Effector memory CD4-positive, alpha-beta T cell (primary cell): ENCODE results near the gene DMC1.
"Not testable (repeated sequence)": the region's sequence is repeated elsewhere in the genome, so short reads cannot be mapped to it uniquely, and the experiment has no call there.

Source experiments
- DNase-seq, 3 donors: peaks; one replicate each; pipeline ENCODE4 v3.0.0-alpha.2; 2020
- H3K27ac ChIP-seq: 2 replicates; pipeline ENCODE4 v1.7.0; 2013; ENCODE audit warnings: mild to moderate bottlenecking, low read length, moderate library complexity; ENCODE audit not compliant: insufficient read depth, poor library complexity, severe bottlenecking
- H3K27me3 ChIP-seq: replicated peaks from 2 replicates; pipeline ENCODE4 v1.7.0; 2013; ENCODE audit warnings: mild to moderate bottlenecking, low read length; ENCODE audit not compliant: insufficient read depth, control insufficient read depth, poor library complexity, severe bottlenecking
- H3K36me3 ChIP-seq: 2 replicates; pipeline ENCODE4 v1.7.0; 2013; ENCODE audit warnings: mild to moderate bottlenecking, low read length, moderate library complexity; ENCODE audit not compliant: control insufficient read depth, insufficient read depth
- H3K4me1 ChIP-seq: 2 replicates; pipeline ENCODE4 v1.7.0; 2013; ENCODE audit warnings: low read length, mild to moderate bottlenecking; ENCODE audit not compliant: control insufficient read depth, insufficient read depth, poor library complexity, severe bottlenecking
- H3K4me3 ChIP-seq: 2 replicates; pipeline ENCODE4 v1.7.0; 2013; ENCODE audit warnings: low read length, low read depth, mild to moderate bottlenecking; ENCODE audit not compliant: insufficient read depth, poor library complexity, severe bottlenecking
- H3K9me3 ChIP-seq: 2 replicates; pipeline ENCODE4 v1.7.0; 2013; ENCODE audit warnings: mild to moderate bottlenecking, low read length, moderate library complexity; ENCODE audit not compliant: control insufficient read depth
- total RNA-seq, 3 donors: gene quantifications; one replicate each; lab custom pipeline; 2026; lab: John Stamatoyannopoulos, UW

DMC1 gene, protein sequence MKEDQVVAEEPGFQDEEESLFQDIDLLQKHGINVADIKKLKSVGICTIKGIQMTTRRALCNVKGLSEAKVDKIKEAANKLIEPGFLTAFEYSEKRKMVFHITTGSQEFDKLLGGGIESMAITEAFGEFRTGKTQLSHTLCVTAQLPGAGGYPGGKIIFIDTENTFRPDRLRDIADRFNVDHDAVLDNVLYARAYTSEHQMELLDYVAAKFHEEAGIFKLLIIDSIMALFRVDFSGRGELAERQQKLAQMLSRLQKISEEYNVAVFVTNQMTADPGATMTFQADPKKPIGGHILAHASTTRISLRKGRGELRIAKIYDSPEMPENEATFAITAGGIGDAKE
- 0.26 to 0.52 (median 0.39) reads per million in 3 donors for total RNA-seq

DNA sequence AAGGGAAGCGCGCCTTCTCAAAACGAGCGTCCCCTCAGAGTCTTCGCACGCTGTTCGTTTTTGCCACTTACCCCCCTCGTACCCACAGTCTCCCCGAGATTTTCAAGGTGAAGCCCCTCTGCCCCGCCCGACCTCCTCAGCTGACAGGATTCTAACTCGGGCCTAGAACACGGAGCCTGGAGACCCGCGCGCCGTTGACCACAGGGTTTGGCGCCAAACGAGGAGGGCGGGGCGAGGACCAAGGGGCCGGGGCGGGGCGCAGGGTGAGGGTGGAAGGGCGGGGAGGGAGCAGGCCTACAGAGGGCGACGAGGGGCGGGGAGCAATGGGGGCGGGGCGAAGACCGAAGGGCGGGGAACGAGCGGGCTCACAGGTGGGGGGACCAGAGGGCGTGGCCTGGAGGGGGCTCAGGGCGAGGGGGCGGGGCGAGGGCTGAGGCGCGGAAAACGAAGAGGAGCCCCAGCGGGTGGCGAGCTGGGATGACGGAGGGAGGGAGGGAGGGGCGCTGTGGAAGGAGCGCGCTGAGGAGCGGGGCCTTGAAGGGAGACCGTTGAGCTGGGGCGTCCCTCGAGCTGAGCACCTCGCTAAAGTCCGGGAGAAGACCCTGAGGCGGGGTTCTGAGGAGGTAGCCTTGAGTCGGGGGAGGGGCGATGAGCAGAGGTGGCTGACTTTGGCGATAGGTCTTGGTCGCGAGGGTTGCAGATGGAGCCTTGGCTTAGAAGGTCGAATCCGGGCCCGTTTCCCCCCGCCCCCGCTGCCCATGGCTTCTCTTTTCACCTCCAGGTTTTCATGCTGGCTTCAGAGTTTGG is at the start of gene DMC1:
TSS of gene DMC1 (minus strand) at position 212 of the 807 bp plus-strand sequence. CDS start 1,927 bp downstream, outside the sequence.
- DNase-seq, result peak; percentile 95 to 98 (median 95)

DNA sequence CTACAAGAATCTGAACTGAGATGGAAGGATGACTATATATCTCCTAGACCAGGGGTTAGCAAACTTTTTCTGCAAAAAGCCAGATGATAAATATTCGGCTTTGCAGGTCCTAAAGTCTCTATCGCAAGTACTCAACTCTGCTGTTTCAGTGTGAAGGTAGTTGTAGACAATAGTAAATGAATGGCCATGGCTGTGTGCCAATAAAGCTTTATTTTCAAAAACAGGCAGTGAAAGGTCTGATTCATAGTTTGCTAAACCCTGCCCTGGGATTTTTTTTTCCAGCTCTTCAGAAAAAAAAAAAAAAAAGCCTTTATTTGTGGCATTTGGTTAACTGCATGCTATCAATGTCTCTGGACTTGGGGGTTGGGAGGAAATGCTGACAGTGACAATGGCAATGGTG is 48.7 kb upstream of the DMC1 start:
- Histone ChIP-seq H3K4me3 (no peak overlapping the region), H3K36me3 (no peaks in the 10 kb centered on the region), H3K9me3 (peaks cover 8% of the 10 kb centered on the region), H3K27me3 (no peaks in the 10 kb centered on the region), H3K4me1 (no peaks in the 10 kb centered on the region), H3K27ac (no peak overlapping the region)
- DNase-seq, result no peak

More for the DNA sequence above, at the start of gene DMC1:
- Histone ChIP-seq H3K27me3 (no peaks in the 10 kb centered on the region), H3K4me3 (peak within 1 kb of the TSS; percentile 69), H3K36me3 (no peaks in the 10 kb centered on the region), H3K4me1 (peaks cover 12% of the 10 kb centered on the region), H3K9me3 (no peaks in the 10 kb centered on the region), H3K27ac (peak within 1 kb of the TSS; percentile 54)

DNA sequence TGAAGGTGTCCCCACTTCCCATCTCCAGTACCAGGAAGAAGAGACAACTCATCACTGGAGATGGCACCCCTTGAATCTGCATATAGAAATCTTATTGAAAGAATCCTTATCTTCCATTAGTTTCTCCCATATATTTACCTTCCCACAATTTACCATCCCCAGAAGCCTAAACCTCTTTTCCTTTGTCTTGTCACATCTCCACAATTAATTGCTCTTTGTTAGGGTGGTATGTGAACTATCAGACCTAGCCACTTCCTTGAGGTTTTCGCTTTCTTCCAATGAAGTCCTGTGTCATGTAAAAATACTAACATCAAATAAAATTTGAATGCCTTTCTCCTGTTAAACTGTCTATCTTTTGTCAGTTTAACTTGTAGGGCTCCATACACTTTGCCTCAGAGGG is 48.3 kb upstream of the DMC1 start:
- Histone ChIP-seq H3K27ac (no peak overlapping the region), H3K27me3 (no peaks in the 10 kb centered on the region), H3K4me1 (no peaks in the 10 kb centered on the region), H3K9me3 (peaks cover 8% of the 10 kb centered on the region), H3K36me3 (no peaks in the 10 kb centered on the region), H3K4me3 (no peak overlapping the region)
- no peak for DNase-seq

DNA sequence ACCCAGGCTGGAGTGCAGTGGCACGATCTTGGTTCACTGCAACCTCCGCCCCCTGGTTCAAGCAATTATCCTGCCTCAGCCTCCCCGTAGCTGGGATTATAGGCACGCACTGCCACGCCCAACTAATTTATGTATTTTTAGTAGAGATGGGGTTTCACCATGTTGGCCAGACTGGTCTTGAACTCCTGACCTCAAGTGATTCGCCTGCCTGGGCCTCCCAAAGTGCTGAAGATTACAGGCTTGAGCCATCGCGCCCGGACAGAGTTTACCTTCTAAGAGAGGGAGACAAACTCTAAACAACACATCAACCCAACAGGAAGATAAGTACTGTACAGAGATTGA is 45.1 kb upstream of the DMC1 start:
- not testable (repeated sequence) for H3K27ac ChIP-seq, H3K4me3 ChIP-seq, H3K9me3 ChIP-seq, H3K4me1 ChIP-seq, H3K36me3 ChIP-seq, H3K27me3 ChIP-seq, DNase-seq

DNA sequence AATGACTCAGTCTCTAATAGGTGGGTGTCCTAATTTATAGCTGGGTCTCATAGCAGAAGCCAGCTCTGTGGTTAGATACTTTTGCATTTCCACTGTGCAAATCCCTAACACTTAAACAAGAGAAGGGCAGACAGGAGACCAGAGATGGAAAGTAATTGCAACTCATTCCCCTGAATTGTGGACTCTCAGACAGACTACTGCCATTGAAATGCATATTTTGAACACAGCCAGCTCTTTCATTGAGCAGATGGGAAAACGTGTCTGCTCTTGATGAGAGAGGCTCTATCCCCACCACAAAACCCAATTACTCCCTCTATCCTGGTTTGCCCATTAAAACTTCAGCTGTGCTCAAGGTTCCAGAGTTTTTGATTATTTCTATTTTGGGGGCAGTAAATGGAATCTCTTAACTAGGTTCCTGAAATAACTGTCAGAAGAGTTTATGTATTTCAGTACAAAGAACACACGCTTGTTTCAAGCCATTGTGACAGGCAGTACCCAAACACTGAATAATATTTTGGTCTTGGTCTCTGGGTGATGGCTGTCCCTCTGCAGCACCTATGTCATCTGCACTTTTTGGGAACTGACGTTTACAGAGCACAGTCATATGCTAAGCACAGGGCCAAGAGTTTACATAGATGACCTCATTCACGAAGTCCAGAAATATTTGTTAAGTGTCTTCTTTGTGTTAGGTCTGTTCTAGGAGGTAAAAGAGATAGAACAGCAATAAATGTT is 44.5 kb upstream of the DMC1 start:
- Histone ChIP-seq H3K36me3 (no peaks in the 10 kb centered on the region), H3K4me3 (no peak overlapping the region), H3K9me3 (peaks cover 8% of the 10 kb centered on the region), H3K27me3 (no peaks in the 10 kb centered on the region), H3K27ac (no peak overlapping the region), H3K4me1 (no peaks in the 10 kb centered on the region)
- no peak for DNase-seq

DNA sequence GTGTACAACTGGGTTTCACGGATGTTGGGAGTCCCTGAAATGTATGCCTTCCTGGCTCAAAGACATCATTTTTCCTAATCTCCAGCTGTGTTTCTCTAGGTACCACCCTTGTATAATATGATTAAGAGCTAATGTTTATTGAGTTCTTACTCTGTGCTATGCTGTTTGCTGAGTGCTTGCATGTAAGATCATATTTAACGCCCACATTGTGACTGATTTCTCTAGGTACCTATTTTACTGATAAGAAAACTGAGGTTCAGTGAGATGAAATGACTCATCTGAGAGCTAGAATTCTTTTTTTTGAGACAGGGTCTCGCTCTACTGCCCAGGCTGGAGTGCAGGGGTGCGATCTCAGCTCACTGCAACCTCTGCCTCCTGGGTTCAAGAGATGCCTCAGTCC is 43.6 kb upstream of the DMC1 start:
- Histone ChIP-seq H3K27ac (no peak overlapping the region), H3K9me3 (peaks cover 8% of the 10 kb centered on the region), H3K36me3 (no peaks in the 10 kb centered on the region), H3K4me3 (no peak overlapping the region), H3K27me3 (no peaks in the 10 kb centered on the region), H3K4me1 (no peaks in the 10 kb centered on the region)
- DNase-seq, result no peak

DNA sequence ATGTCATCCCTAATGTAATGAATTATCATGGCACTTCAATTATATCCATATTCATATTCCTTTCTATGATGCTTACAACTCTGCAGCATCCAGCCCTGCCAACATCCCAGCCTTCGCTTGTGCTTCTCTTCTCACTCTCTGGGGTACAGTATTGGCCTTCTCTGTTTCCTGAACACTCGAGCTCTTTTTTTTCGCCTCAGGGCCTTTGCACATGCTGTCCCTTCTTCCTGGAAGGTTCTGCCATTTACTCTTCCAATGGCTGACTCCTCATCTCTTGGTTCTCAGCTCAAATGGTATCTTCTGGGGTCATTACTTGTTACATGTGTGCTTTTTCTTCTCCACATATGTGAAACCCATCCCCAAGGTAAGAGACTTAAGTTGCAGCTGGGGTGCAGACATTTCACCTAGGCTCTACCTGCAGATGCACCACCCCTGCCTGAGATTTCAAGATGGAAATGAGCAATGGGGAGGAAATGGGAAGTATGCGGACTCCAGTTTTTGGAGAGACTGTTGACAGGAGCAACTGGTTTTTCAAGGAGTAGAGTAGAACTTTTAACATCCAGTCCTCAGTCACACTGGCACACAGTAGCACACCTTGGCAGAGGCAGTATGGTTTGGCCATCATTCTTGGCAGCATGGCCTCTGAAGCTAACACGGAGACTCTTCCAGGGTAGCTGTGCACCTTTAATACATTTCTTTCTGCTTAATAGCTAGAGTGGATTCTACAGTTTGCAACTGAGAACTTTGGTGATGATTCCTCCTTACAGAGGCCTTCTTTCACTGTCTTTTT is 42.4 kb upstream of the DMC1 start:
- Histone ChIP-seq H3K27ac (no peak overlapping the region), H3K36me3 (no peaks in the 10 kb centered on the region), H3K4me1 (no peaks in the 10 kb centered on the region), H3K9me3 (peaks cover under 1% of the 10 kb centered on the region), H3K4me3 (no peak overlapping the region), H3K27me3 (no peaks in the 10 kb centered on the region)
- DNase-seq, result no peak

DNA sequence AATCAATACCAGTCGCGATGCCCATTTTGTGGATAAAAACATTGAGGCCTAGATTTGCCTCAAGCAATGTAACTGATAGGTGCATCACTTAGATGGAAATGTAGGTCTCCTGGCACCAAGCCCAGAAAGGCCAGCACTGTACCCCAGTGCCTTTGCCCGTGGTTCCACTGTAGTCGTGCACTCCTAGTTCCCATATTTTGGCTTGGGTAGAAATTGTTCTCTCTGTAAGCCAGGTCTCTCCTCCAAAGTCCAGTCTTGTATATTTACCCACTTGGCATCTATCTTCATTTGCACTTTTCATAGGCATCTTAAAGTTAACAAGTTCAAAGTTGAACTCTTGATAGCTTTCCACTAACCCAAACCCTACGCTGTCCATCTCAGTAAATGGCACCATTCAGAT is 41.6 kb upstream of the DMC1 start:
- Histone ChIP-seq H3K4me3 (no peak overlapping the region), H3K27ac (no peak overlapping the region), H3K9me3 (no peaks in the 10 kb centered on the region), H3K4me1 (no peaks in the 10 kb centered on the region), H3K36me3 (no peaks in the 10 kb centered on the region), H3K27me3 (no peaks in the 10 kb centered on the region)
- no peak for DNase-seq

DNA sequence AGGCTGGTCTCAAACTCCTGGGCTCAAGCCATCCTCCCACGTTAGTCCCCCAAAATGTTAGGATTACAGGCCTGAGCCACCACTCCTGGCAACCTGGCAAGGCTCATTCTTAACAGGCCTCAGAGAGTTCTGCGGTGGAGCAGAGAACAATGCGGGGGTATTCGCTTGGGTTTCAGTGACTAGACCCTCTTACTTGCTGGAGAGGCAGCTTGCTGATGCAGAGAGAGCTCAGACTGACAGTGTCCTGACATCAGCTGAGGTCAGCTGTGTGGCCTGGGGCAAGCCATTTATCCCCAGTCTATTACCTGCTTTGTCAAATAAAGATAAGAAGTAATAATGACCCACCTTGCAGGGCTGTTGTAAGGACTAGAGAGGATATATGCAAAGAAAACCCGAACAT is 40.3 kb upstream of the DMC1 start:
- H3K27me3 ChIP-seq, result no peaks in the 10 kb centered on the region
- no peaks in the 10 kb centered on the region for H3K9me3 ChIP-seq
- no peak overlapping the region for H3K4me3 ChIP-seq
- H3K27ac ChIP-seq, result no peak overlapping the region
- H3K36me3 ChIP-seq, result no peaks in the 10 kb centered on the region
- no peak for DNase-seq
- H3K4me1 ChIP-seq, result no peaks in the 10 kb centered on the region
